H1 (cell line): Measurements from ENCODE around the gene ATP5ME. TPM values are rescaled to one million over a fixed set of nuclear protein-coding genes. Genes with fewer than 3 reads are reported as not detected.

Experiments
- CTCF ChIA-PET: fragments of 300-600 bp; sonication (Branson Sonifier 250); formaldehyde crosslinking; loops from one replicate; lab custom pipeline; 2021; ENCODE audit not compliant: partially characterized antibody; lab: Charles Lee
- POLR2A ChIA-PET: fragments of 300-600 bp; sonication (Branson Sonifier 250); formaldehyde crosslinking; loops from one replicate; lab custom pipeline; 2021; ENCODE audit warnings: inconsistent platforms; ENCODE audit not compliant: partially characterized antibody; lab: Charles Lee
- DNase-seq, 2 experiments: peaks; one replicate each; pipeline versions ENCODE4 v3.0.0 to v3.0.0-alpha.2; 2010 to 2022; ENCODE audit warnings: low spot score in 2 of 2, low read depth in 1 of 2, mixed read lengths in 1 of 2
- FAIRE-seq: peaks from 2 replicates; lab custom pipeline; 2011; peaks lifted over from hg19 to GRCh38; lab: Jason Lieb, UNC
- H2AFZ ChIP-seq: 2 replicates; pipeline ENCODE4 v1.8.1; 2012; ENCODE audit warnings: low read length, inconsistent platforms
- H2AK5ac ChIP-seq: 2 replicates; pipeline ENCODE4 v1.6.1; 2013; ENCODE audit warnings: low read depth, low read length
- H2BK120ac ChIP-seq: replicated peaks from 2 replicates; pipeline ENCODE3; 2013; ENCODE audit warnings: low read depth, low read length, inconsistent platforms
- H2BK12ac ChIP-seq: 2 replicates; pipeline ENCODE4 v1.6.1; 2013; ENCODE audit warnings: low read depth, low read length
- H2BK15ac ChIP-seq: 2 replicates; pipeline ENCODE4 v1.6.1; 2013; ENCODE audit warnings: low read length
- H2BK20ac ChIP-seq: 2 replicates; pipeline ENCODE4 v1.6.1; 2013; ENCODE audit warnings: low read length
- H2BK5ac ChIP-seq: 2 replicates; pipeline ENCODE4 v1.6.1; 2013; ENCODE audit warnings: low read depth, low read length
- H3K14ac ChIP-seq: 2 replicates; pipeline ENCODE4 v1.6.1; 2013; ENCODE audit warnings: inconsistent platforms; ENCODE audit not compliant: insufficient read length
- H3K18ac ChIP-seq: 2 replicates; pipeline ENCODE4 v1.6.1; 2013; ENCODE audit warnings: low read length; ENCODE audit errors: extremely low read depth
- H3K23ac ChIP-seq: 2 replicates; pipeline ENCODE4 v1.6.1; 2013; ENCODE audit warnings: inconsistent platforms; ENCODE audit not compliant: insufficient read length
- H3K23me2 ChIP-seq: 2 replicates; pipeline ENCODE4 v1.6.1; 2013; ENCODE audit warnings: low read depth, low read length
- H3K27ac ChIP-seq: 2 replicates; pipeline ENCODE4 v1.6.1; 2011; ENCODE audit warnings: low read depth, low read length, inconsistent platforms
- H3K27me3 ChIP-seq, 4 experiments: replicated peaks in 1 of 4; 1 replicate in 1 of 4; 2 replicates in 3 of 4; pipeline versions ENCODE4 v1.6.1 to v1.8.1; 2011 to 2013; ENCODE audit warnings: low read length in 3 of 4, mild to moderate bottlenecking in 3 of 4, inconsistent platforms in 2 of 4, mixed read lengths in 2 of 4, moderate library complexity in 1 of 4; ENCODE audit not compliant: control insufficient read depth in 3 of 4, insufficient read depth in 3 of 4; ENCODE audit errors: extremely low read depth in 1 of 4
- H3K36me3 ChIP-seq, 4 experiments: 2 replicates each; pipeline versions ENCODE4 v1.6.1 to v1.8.1; 2011 to 2013; ENCODE audit warnings: mild to moderate bottlenecking in 4 of 4, low read length in 3 of 4, moderate library complexity in 2 of 4, control low read depth in 1 of 4, inconsistent platforms in 1 of 4; ENCODE audit not compliant: insufficient read depth in 4 of 4, control insufficient read depth in 2 of 4
- H3K4ac ChIP-seq: replicated peaks from 2 replicates; pipeline ENCODE3; 2013; ENCODE audit warnings: low read length, low read depth, mixed read lengths, inconsistent platforms; ENCODE audit not compliant: insufficient read length
- H3K4me1 ChIP-seq, 4 experiments: replicated peaks in 1 of 4; 1 replicate in 1 of 4; 2 replicates in 3 of 4; pipeline versions ENCODE4 v1.6.1 to v1.8.1; 2011 to 2013; ENCODE audit warnings: low read length in 3 of 4, inconsistent platforms in 2 of 4, mixed read lengths in 1 of 4; ENCODE audit not compliant: insufficient read depth in 4 of 4, control insufficient read depth in 3 of 4
- H3K4me2 ChIP-seq, 2 experiments: 2 replicates each; pipeline versions ENCODE4 v1.6.1 to v1.8.1; 2011 to 2013; ENCODE audit warnings: low read depth in 2 of 2, low read length in 2 of 2, control low read depth in 1 of 2, inconsistent platforms in 1 of 2, mild to moderate bottlenecking in 1 of 2; ENCODE audit not compliant: insufficient read depth in 1 of 2
- H3K4me3 ChIP-seq, 4 experiments: fragments of 200-600, 300-600 bp in 1 of 4; sonication (generic), shearing (Covaris generic), sonication (Bioruptor Twin) in 1 of 4; 2 replicates each; pipeline versions ENCODE4 v1.5.1 to v1.8.1; 2011 to 2016; ENCODE audit warnings: low read length in 4 of 4, low read depth in 3 of 4, control low read depth in 2 of 4, inconsistent platforms in 2 of 4, mild to moderate bottlenecking in 2 of 4, mixed read lengths in 1 of 4, moderate library complexity in 1 of 4; ENCODE audit not compliant: insufficient read depth in 2 of 4; ENCODE audit errors: extremely low read depth in 1 of 4
- H3K56ac ChIP-seq: replicated peaks from 2 replicates; pipeline ENCODE3; 2013; ENCODE audit warnings: low read depth, mild to moderate bottlenecking, mixed read lengths, low read length, inconsistent platforms; ENCODE audit not compliant: insufficient read length
- H3K79me1 ChIP-seq: 2 replicates; pipeline ENCODE4 v1.6.1; 2013; ENCODE audit warnings: low read depth, low read length, control low read depth
- H3K79me2 ChIP-seq, 2 experiments: 2 replicates each; pipeline versions ENCODE4 v1.6.1 to v1.8.1; 2012 to 2013; ENCODE audit warnings: low read length in 2 of 2, mild to moderate bottlenecking in 2 of 2, inconsistent platforms in 1 of 2; ENCODE audit not compliant: insufficient read depth in 2 of 2, control insufficient read depth in 1 of 2
- H3K9ac ChIP-seq, 4 experiments: replicated peaks in 1 of 4; 1 replicate in 1 of 4; 2 replicates in 3 of 4; pipeline versions ENCODE4 v1.6.1 to v1.8.1; 2011 to 2013; ENCODE audit warnings: low read depth in 3 of 4, low read length in 3 of 4, control low read depth in 2 of 4, mild to moderate bottlenecking in 2 of 4, moderate library complexity in 2 of 4, inconsistent platforms in 1 of 4; ENCODE audit errors: extremely low read depth in 1 of 4
- H3K9me3 ChIP-seq, 2 experiments: 2 replicates each; pipeline versions ENCODE4 v1.6.1 to v1.8.1; 2012 to 2013; ENCODE audit warnings: mild to moderate bottlenecking in 2 of 2, moderate library complexity in 2 of 2, control low read depth in 1 of 2, inconsistent platforms in 1 of 2, low read depth in 1 of 2, low read length in 1 of 2, mixed read lengths in 1 of 2; ENCODE audit not compliant: insufficient read depth in 2 of 2
- H4K20me1 ChIP-seq, 2 experiments: replicated peaks in 1 of 2; 2 replicates each; pipeline versions ENCODE3 to v1.8.1; 2011 to 2013; ENCODE audit warnings: inconsistent platforms in 2 of 2, low read length in 2 of 2, mild to moderate bottlenecking in 1 of 2; ENCODE audit not compliant: insufficient read depth in 2 of 2, control insufficient read depth in 1 of 2
- H4K5ac ChIP-seq: 2 replicates; pipeline ENCODE4 v1.6.1; 2013; ENCODE audit warnings: low read length, low read depth, mixed read lengths, inconsistent platforms; ENCODE audit not compliant: insufficient read length
- H4K8ac ChIP-seq: 2 replicates; pipeline ENCODE4 v1.8.0; 2013; ENCODE audit warnings: mild to moderate bottlenecking, moderate library complexity, low read length, inconsistent platforms; ENCODE audit not compliant: insufficient read depth; ENCODE audit errors: extremely low read depth
- H4K91ac ChIP-seq: replicated peaks from 2 replicates; pipeline ENCODE3; 2013; ENCODE audit warnings: low read length, mixed read lengths, inconsistent platforms; ENCODE audit not compliant: insufficient read length
- CBX8 ChIP-seq: fragments of 300-800, 300-1000 bp; sonication (generic); IDR thresholded peaks from 2 replicates; pipeline ENCODE4 v1.7.1; 2016; ENCODE audit warnings: low read depth, low read length, borderline replicate concordance
- JUN ChIP-seq: IDR thresholded peaks from 2 replicates; pipeline ENCODE4 v1.6.1; 2011; ENCODE audit warnings: low read depth, mild to moderate bottlenecking, improper control_type of control experiment, low read length
- NANOG ChIP-seq: IDR thresholded peaks from 2 replicates; pipeline ENCODE4 v1.6.1; 2011; ENCODE audit warnings: low read length, low read depth, mild to moderate bottlenecking, inconsistent platforms; ENCODE audit not compliant: insufficient read depth, poor library complexity, severe bottlenecking
- RBBP5 ChIP-seq: IDR thresholded peaks from 2 replicates; pipeline ENCODE4 v1.7.1; 2012; ENCODE audit warnings: low read depth, mild to moderate bottlenecking, inconsistent platforms, low read length, moderate library complexity, borderline replicate concordance
- SIN3A ChIP-seq, 2 experiments: IDR thresholded peaks in 1 of 2; conservative IDR thresholded peaks in 1 of 2; 2 replicates each; pipeline ENCODE4 v1.6.1; 2011 to 2012; ENCODE audit warnings: low read length in 2 of 2, improper control_type of control experiment in 1 of 2, low read depth in 1 of 2, mild to moderate bottlenecking in 1 of 2
- SIX5 ChIP-seq: IDR thresholded peaks from 2 replicates; pipeline ENCODE4 v1.6.1; 2011; ENCODE audit warnings: mild to moderate bottlenecking, low read depth, low read length
- SRF ChIP-seq: IDR thresholded peaks from 2 replicates; pipeline ENCODE4 v1.6.1; 2011; ENCODE audit warnings: mild to moderate bottlenecking, low read depth, low read length, moderate library complexity
- WGBS, 2 experiments: shearing (Covaris generic) in 1 of 2; methylation state at CpG; one replicate each; pipeline versions ENCODE4 v1.1.6 to v1.1.7; 2013 to 2015; ENCODE audit warnings: low lambda C conversion rate in 2 of 2, mixed read lengths in 2 of 2, inconsistent platforms in 1 of 2, low coverage in 1 of 2, missing lambda C conversion rate in 1 of 2; ENCODE audit not compliant: insufficient replicate concordance in 2 of 2, insufficient coverage in 1 of 2, insufficient read length in 1 of 2; ENCODE audit errors: extremely low coverage in 1 of 2, missing lambda C conversion rate in 1 of 2; 5-methylcytosine and 5-hydroxymethylcytosine counted together
- polyA plus RNA-seq, 7 experiments: library from polyadenylated mRNA; depleted of rRNA in 3 of 7; stranded (reverse) in 5 of 7; unstranded in 2 of 7; fragments of >200 nt in 5 of 7; fragments of 200-250 nt in 2 of 7; gene quantifications; 1 replicate in 5 of 7; 2 replicates in 1 of 7; 4 replicates in 1 of 7; pipeline versions ENCODE4 v1.2.1 to v1.2.3, GENCODE V29; 2011 to 2013; ENCODE audit warnings: missing spikeins in 2 of 7, mixed read lengths in 2 of 7
- total RNA-seq: library from RNA; stranded (reverse); fragmentation: NEBNext Ultra II Directional; extraction: Animal tissue kit (Norgen Biotek cat#: 25700); gene quantifications from 2 replicates; pipeline ENCODE4 v1.2.1, GENCODE V29; 2021
- TF ChIP-seq, protein P1 (sequence below): IDR thresholded peaks from 2 replicates; pipeline ENCODE4 v1.6.1; 2011; ENCODE audit warnings: low read depth, mild to moderate bottlenecking, low read length; ENCODE audit not compliant: insufficient read depth
- TF ChIP-seq, protein P2 (sequence below): IDR thresholded peaks from 2 replicates; pipeline ENCODE4 v1.6.1; 2011; ENCODE audit warnings: low read length, improper control_type of control experiment

Gene ATP5ME
- total and polyA plus RNA-seq, 2 of the 8 experiments (the other 6 are each of a cell fraction or from before 2014, with no cell fraction given): 375 to 450 TPM

DNA sequence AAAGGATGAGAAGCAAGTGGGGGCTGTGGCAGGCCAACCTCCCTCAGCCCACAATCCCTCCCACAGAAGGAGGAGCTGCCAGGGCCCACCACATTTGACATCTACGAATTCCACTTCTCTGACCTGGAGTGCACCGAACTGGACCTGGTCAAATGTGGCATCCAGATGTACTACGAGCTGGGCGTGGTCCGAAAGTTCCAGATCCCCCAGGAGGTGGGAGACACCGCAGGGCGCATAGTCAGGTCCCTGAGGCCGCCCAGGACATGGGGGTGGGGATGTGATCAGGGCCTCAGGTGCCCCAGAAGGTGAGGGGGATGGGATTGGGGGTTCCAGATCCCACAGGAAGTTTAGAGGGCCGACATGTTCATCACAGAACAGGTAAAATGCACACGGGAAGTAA lies 13.7 kb downstream of the ATP5ME start:
- H3K4me3 ChIP-seq: no peak overlapping the region
- CTCF ChIA-PET: no interaction called here
- no peak overlapping the region for H3K4ac ChIP-seq
- H3K27me3 ChIP-seq: no peaks in the 10 kb centered on the region
- no peak overlapping the region for H3K56ac ChIP-seq
- no peak overlapping the region for H3K4me2 ChIP-seq
- POLR2A ChIA-PET: interaction anchor here (0.6 to 0.7 kb wide), 2 partner anchors 14 to 329 kb away, joined by 3 to 5 read pairs; partner anchors contain the start of genes ATP5ME and MYL5
- H4K20me1 ChIP-seq: peaks cover 0 to 22% of the 10 kb centered on the region in 2 experiments
- no peak for DNase-seq
- no peaks in the 10 kb centered on the region for H3K79me1 ChIP-seq
- no peak overlapping the region for H2AFZ ChIP-seq
- H4K5ac ChIP-seq: no peak overlapping the region
- no peak overlapping the region for H3K14ac ChIP-seq
- H3K79me2 ChIP-seq: no peaks in the 10 kb centered on the region
- peaks cover 7% of the 10 kb centered on the region; the same call in 1 of the 2 replicates for H3K23me2 ChIP-seq
- TF ChIP-seq, protein P1, sequence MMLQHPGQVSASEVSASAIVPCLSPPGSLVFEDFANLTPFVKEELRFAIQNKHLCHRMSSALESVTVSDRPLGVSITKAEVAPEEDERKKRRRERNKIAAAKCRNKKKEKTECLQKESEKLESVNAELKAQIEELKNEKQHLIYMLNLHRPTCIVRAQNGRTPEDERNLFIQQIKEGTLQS: no peak
- TF ChIP-seq RBBP5: no peak
- no peak for TF ChIP-seq NANOG
- TF ChIP-seq CBX8: no peak
- TF ChIP-seq JUN: no peak
- TF ChIP-seq, protein P2, sequence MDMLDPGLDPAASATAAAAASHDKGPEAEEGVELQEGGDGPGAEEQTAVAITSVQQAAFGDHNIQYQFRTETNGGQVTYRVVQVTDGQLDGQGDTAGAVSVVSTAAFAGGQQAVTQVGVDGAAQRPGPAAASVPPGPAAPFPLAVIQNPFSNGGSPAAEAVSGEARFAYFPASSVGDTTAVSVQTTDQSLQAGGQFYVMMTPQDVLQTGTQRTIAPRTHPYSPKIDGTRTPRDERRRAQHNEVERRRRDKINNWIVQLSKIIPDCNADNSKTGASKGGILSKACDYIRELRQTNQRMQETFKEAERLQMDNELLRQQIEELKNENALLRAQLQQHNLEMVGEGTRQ: no peak
- TF ChIP-seq SIX5: no peak
- TF ChIP-seq SRF: no peak
- TF ChIP-seq SIN3A (conservative IDR thresholded peaks at IDR 0.05 in 1 of 2, IDR thresholded peaks at IDR 0.05 in 1 of 2; ENCODE audit: low read depth in 1 of 2, low read length in 2 of 2): no peak
- H3K4me1 ChIP-seq: no peaks in the 10 kb centered on the region
- no peak overlapping the region for H2BK5ac ChIP-seq
- no peak overlapping the region for H3K23ac ChIP-seq
- WGBS, 2 experiments: 95% methylated on average over 10 of the region's 10 CpGs; no CpG with 5 or more reads in 1 of the 2 experiments
- no peak for FAIRE-seq
- H3K9ac ChIP-seq: no peak overlapping the region
- no peak overlapping the region for H4K91ac ChIP-seq
- H3K27ac ChIP-seq: no peak overlapping the region
- no peak overlapping the region for H2BK20ac ChIP-seq
- no peak overlapping the region for H2AK5ac ChIP-seq
- no peaks in the 10 kb centered on the region; a peak in 1 of 8 replicates for H3K36me3 ChIP-seq
- H4K8ac ChIP-seq: no peak overlapping the region; the same call in 1 of the 2 replicates
- no peak overlapping the region for H2BK12ac ChIP-seq
- no peak overlapping the region for H3K18ac ChIP-seq
- H2BK120ac ChIP-seq: no peak overlapping the region
- no peak overlapping the region for H2BK15ac ChIP-seq
- no peaks in the 10 kb centered on the region for H3K9me3 ChIP-seq
